ENCODE data around the gene AVPI1. TPM values are rescaled to one million over a fixed set of nuclear protein-coding genes. Genes with fewer than 3 reads are reported as not detected.

AVPI1 gene
- total and polyA plus RNA-seq, 4 donors = 15.1 to 26.8 (median 17.8) TPM

- Histone ChIP-seq H3K27ac (ENCODE audit: low read depth in 1 of 2, low read length in 1 of 2) (no peak overlapping the region), H3K4me1 (ENCODE audit: control insufficient read depth in 5 of 5, insufficient read depth in 5 of 5, low read length in 5 of 5) (no peaks in the 10 kb centered on the region), H3K4me3 (no peak overlapping the region), H3K36me3 (ENCODE audit: control insufficient read depth in 4 of 4, insufficient read depth in 4 of 4, low read length in 4 of 4) (peaks cover 23 to 27% (median 25%) of the 10 kb centered on the region in 4 donors), H3K27me3 (ENCODE audit: control insufficient read depth in 3 of 3, insufficient read depth in 3 of 3, low read length in 2 of 3) (no peaks in the 10 kb centered on the region), H3K9me3 (ENCODE audit: control insufficient read depth in 4 of 4, insufficient read depth in 3 of 4, low read length in 3 of 4) (no peaks in the 10 kb centered on the region), H3K9ac (ENCODE audit: insufficient read depth in 1 of 2, low read length in 2 of 2) (no peak overlapping the region)
- DNase-seq (no peak), ATAC-seq (ENCODE audit: insufficient read depth, low FRiP score) (no peak)
- WGBS, 2 donors = 77 to 97% methylated on average over 6 of the region's 6 CpGs
- TF ChIP-seq CTCF (IDR thresholded peaks at IDR 0.05; ENCODE audit: control extremely low read depth, extremely low read depth) = no peak
Measured at GRCh38 chr10:97667463-97667862, 19.6 kb downstream of the AVPI1 start.

- H3K27ac ChIP-seq (ENCODE audit: low read depth in 1 of 2, low read length in 1 of 2) = no peak overlapping the region
- 96 to 98% methylated on average over 7 of the region's 7 CpGs for WGBS, 2 donors
- H3K4me3 ChIP-seq = no peak overlapping the region
- no peak overlapping the region for H3K9ac ChIP-seq (ENCODE audit: insufficient read depth in 1 of 2, low read length in 2 of 2)
- H3K27me3 ChIP-seq (ENCODE audit: control insufficient read depth in 3 of 3, insufficient read depth in 3 of 3, low read length in 2 of 3) = no peaks in the 10 kb centered on the region
- H3K9me3 ChIP-seq (ENCODE audit: control insufficient read depth in 4 of 4, insufficient read depth in 3 of 4, low read length in 3 of 4) = no peaks in the 10 kb centered on the region
- no peaks in the 10 kb centered on the region for H3K4me1 ChIP-seq (ENCODE audit: control insufficient read depth in 5 of 5, insufficient read depth in 5 of 5, low read length in 5 of 5)
- H3K36me3 ChIP-seq (ENCODE audit: control insufficient read depth in 4 of 4, insufficient read depth in 4 of 4, low read length in 4 of 4) = peaks cover 24 to 30% (median 25%) of the 10 kb centered on the region in 4 donors
- TF ChIP-seq CTCF (IDR thresholded peaks at IDR 0.05; ENCODE audit: control extremely low read depth, extremely low read depth) = no peak
- ATAC-seq (ENCODE audit: insufficient read depth, low FRiP score) = no peak
- no peak for DNase-seq
Measured at GRCh38 chr10:97666992-97667391, 20.0 kb downstream of the AVPI1 start.

GRCh38 chr10:97664282-97664850, 22.7 kb downstream of the AVPI1 start:
- no peaks in the 10 kb centered on the region for H3K27me3 ChIP-seq (ENCODE audit: control insufficient read depth in 3 of 3, insufficient read depth in 3 of 3, low read length in 2 of 3)
- H3K9me3 ChIP-seq (ENCODE audit: control insufficient read depth in 4 of 4, insufficient read depth in 3 of 4, low read length in 3 of 4) = no peaks in the 10 kb centered on the region
- no peak for TF ChIP-seq CTCF (IDR thresholded peaks at IDR 0.05; ENCODE audit: control extremely low read depth, extremely low read depth)
- no peak overlapping the region for H3K4me3 ChIP-seq
- no peaks in the 10 kb centered on the region for H3K4me1 ChIP-seq (ENCODE audit: control insufficient read depth in 5 of 5, insufficient read depth in 5 of 5, low read length in 5 of 5)
- no peak for ATAC-seq (ENCODE audit: insufficient read depth, low FRiP score)
- peaks cover 16 to 30% (median 25%) of the 10 kb centered on the region in 4 donors for H3K36me3 ChIP-seq (ENCODE audit: control insufficient read depth in 4 of 4, insufficient read depth in 4 of 4, low read length in 4 of 4)
- DNase-seq = no peak
- no peak overlapping the region for H3K9ac ChIP-seq (ENCODE audit: insufficient read depth in 1 of 2, low read length in 2 of 2)
- no peak overlapping the region for H3K27ac ChIP-seq (ENCODE audit: low read depth in 1 of 2, low read length in 1 of 2)
- 73 to 75% methylated on average over 1 of the region's 1 CpG for WGBS, 2 donors

- no peak for TF ChIP-seq CTCF (IDR thresholded peaks at IDR 0.05; ENCODE audit: control extremely low read depth, extremely low read depth)
- no peak for ATAC-seq (ENCODE audit: insufficient read depth, low FRiP score)
- Histone ChIP-seq H3K9ac (ENCODE audit: insufficient read depth in 1 of 2, low read length in 2 of 2) (no peak overlapping the region), H3K4me3 (no peak overlapping the region), H3K4me1 (ENCODE audit: control insufficient read depth in 5 of 5, insufficient read depth in 5 of 5, low read length in 5 of 5) (no peaks in the 10 kb centered on the region), H3K36me3 (ENCODE audit: control insufficient read depth in 4 of 4, insufficient read depth in 4 of 4, low read length in 4 of 4) (peaks cover 16 to 37% (median 19%) of the 10 kb centered on the region in 4 donors), H3K27ac (ENCODE audit: low read depth in 1 of 2, low read length in 1 of 2) (no peak overlapping the region), H3K9me3 (ENCODE audit: control insufficient read depth in 4 of 4, insufficient read depth in 3 of 4, low read length in 3 of 4) (no peaks in the 10 kb centered on the region), H3K27me3 (ENCODE audit: control insufficient read depth in 3 of 3, insufficient read depth in 3 of 3, low read length in 2 of 3) (no peaks in the 10 kb centered on the region)
- DNase-seq = no peak
- 24 to 69% methylated on average over 1 of the region's 1 CpG for WGBS, 2 donors
Measured at GRCh38 chr10:97659589-97659988, 27.5 kb downstream of the AVPI1 start.
